GM18502 (cell line): Measurements from ENCODE around the gene FGF3.
"Not testable (repeated sequence)": the region's sequence is repeated elsewhere in the genome, so short reads cannot be mapped to it uniquely, and the experiment has no call there.

Experiments used
- ATAC-seq: cut with Tn5 transposase; IDR thresholded peaks from one replicate; pipeline ENCODE4 v1.9.1; 2021; ENCODE audit warnings: mild to moderate bottlenecking; ENCODE audit not compliant: unreplicated experiment, poor library complexity

Gene FGF3

DNA sequence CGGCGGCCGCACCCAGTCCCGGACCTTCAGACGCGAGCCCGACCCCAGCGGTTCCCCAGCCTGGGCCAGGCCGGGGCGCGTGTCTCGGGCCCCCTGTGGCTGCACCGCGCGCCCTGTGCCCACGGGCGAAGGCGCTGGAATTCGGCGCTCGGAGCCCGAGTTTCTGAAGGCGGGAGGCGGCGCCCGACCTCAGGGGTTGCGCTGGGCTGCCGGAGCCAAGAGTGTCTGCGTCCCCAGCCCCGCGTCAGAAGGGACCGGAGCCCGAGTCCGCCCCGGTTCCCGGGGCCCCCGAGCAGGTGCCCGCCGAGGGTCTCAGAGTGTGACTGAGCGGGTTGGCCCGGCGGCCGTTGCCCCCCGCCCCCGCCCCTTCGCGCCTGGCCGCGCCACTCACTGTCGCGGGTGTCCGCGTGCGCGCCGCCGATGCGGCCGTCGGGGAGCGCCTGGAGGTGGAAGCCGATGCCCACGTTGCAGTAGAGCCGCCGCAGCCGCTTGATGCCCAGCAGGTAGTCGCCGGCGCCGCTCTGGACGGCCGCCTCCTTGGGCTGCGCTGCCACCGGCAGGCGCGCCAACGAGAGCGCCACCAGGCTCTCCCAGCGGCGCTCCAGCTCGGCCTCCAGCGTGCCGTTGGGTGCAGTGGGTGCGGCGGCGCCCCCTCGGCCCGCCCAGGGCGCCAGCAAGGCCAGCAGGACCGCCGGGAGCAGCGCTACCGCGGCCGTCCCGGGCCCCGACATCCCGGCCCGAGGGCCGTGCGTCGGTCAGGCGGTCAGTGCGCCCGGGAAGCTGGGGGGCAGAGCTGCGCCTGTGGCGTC is 44.7 kb downstream of the FGF3 start:
- ATAC-seq: no peak

DNA sequence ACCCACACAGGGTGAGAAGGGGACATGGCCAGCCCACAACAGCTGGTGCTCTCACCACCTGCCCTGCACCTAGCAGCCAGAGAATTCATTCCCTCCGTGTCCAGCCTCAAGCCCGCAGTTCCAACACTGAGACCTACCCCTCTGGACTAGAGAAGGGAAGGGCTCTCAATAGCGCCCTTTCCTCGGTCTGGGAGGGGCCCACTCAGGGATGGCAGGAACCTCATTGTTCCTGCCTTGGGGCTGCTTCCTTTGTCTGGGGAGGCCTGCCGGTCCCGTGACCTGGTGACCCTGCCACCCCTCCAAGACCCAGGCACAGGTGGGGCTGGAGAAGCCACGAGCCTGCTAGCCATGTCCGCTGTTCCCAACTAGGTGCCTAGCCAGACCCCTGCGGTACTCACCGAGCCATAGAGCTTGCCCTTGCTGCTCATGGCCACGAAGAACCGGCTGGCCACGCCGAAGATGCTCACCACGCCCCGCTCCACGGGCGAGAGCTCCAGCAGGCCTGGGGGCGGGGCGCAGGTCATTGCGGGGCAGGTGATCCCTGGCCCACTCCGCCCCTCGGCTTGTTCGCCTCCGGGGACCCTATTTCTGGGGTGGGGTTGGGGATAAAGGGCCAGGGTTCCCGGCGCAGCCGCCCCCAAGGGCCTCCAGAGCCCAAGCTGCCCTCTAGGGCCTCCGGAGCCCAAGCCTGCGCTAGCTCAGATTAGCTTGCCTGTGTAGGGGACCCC is 45.4 kb downstream of the FGF3 start:
- ATAC-seq: no peak

DNA sequence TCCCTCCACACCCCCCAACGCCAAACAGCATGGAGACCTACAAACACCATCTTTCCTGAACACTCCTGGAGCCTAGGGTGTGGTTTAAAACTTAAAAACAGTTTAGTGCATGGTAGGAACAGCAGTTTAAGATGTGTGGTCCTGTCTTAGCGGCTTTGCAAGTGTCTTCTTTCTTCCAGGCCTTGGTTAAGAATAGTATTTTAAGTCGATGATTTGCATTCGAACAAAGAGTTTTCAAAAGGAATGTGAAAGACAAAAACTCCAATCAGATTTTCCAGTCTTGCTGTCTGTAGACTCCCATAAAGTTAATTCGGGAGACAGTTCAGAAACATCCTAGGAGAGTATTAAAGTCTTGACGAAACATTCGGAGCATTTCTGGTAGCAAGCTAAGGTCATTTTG is 47.8 kb downstream of the FGF3 start:
- ATAC-seq: no peak

DNA sequence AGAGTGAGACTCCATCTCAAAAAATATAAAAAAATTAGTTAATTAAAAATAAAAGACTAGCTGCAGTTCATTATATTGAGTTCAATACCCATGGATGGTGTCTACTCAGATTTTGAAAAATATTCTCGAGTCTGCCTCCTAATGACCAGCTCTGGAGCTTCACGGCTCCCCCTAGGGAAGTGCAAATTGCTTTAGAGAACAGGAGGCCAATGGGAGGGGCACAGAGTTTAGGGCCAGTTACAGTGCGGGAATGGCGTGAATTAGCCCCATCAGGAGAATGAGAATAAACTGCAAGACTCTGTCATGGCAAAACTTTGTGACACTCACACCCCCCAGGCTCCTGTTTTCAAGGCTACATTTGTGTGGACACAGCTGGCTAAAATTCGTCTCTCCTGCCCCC is 48.7 kb downstream of the FGF3 start:
- ATAC-seq: no peak

DNA sequence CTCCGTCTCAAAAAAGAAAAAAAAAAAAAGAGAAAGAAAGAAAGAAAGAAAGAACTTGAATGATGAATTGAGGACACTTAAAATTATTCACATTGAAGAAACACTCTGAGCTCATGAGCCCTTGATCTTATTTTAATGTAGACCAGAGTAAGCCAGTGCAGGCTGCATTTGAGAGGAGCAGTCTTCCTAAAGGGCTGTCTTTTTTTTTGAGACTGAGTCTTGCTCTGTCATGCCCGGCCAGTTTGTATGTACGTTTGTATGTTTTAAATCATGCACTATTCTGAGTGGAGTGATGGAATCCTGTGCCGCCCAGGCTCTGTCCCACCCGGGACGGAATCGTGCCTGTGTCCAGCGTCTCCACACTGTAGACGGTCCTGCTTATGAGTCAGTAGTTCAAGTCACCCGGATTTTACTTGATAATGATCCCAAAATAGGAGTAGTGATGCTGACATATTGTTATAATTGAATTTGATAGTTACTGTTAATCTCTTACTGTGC is 53.7 kb downstream of the FGF3 start:
- ATAC-seq: no peak

DNA sequence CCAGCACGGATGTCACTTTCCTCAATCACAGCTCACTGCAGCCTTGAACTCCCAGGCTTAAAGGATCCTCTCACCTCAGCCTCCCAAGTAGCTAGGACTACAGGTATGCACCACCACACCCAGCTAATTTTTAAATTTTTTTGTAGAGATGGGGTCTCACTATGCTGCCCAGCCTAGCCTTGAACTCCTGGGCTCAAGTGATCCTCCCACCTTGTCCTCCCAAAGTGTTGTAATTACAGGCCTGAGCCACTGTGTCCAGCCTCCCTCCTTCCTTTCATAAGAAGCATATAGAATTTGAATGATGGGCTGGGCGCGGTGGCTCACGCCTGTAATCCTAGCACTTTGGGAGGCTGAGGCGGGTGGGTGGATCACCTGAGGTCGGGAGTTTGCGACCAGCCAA is 54.3 kb downstream of the FGF3 start:
- not testable (repeated sequence) for ATAC-seq

DNA sequence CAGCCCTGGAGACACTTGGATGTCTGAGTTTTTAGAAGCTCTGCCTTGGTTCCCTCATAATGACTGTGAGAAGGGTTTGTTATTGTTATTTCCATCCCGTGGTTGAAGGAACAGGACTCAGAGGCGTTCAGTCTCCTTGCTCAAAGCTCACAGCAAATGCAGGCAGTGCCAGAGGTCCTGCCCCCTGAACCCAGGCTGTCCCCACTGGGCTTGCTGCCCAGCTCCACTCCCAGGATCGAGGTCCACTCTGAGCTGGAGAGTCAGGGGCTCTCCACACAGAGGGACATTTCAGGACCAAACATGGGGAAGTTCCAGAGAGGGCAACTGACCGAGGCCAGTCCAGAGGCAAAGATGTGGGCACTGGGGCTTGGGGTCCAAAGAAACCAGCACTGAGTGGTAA is 58.9 kb downstream of the FGF3 start:
- ATAC-seq: no peak
